ENCODE results near the gene SPAG16. TPM values are rescaled to one million over a fixed set of nuclear protein-coding genes. Genes with fewer than 3 reads are reported as not detected.

The SPAG16 gene
- polyA plus RNA-seq, 2 of the 4 experiments (the other 2 are of a cell fraction) = 19.1 to 27.6 TPM

GRCh38 chr2:213722565-213722964, 438.3 kb downstream of the SPAG16 start:
- TF ChIP-seq, protein P1, sequence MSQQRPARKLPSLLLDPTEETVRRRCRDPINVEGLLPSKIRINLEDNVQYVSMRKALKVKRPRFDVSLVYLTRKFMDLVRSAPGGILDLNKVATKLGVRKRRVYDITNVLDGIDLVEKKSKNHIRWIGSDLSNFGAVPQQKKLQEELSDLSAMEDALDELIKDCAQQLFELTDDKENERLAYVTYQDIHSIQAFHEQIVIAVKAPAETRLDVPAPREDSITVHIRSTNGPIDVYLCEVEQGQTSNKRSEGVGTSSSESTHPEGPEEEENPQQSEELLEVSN (IDR thresholded peaks at IDR 0.05; ENCODE audit: borderline replicate concordance, low read depth) = no peak
- TF ChIP-seq HOXB13 (CRISPR knock-in tag; IDR thresholded peaks at IDR 0.05; ENCODE audit: low read depth) (no peak), HOXB5 (CRISPR knock-in tag; IDR thresholded peaks at IDR 0.05) (no peak), PHF8 (IDR thresholded peaks at IDR 0.05; ENCODE audit: borderline replicate concordance, low read depth) (no peak), REST (IDR thresholded peaks at IDR 0.05) (no peak), NPAS2 (CRISPR knock-in tag; IDR thresholded peaks at IDR 0.05; ENCODE audit: borderline replicate concordance) (no peak), JUNB (IDR thresholded peaks at IDR 0.05) (no peak), EP300 (IDR thresholded peaks at IDR 0.05) (no peak)
- no peak overlapping the region for H3K4me3 ChIP-seq
- H3K9me3 ChIP-seq = no peaks in the 10 kb centered on the region
- H3K4me1 ChIP-seq = no peaks in the 10 kb centered on the region
- ChIA-PET CTCF (no interaction called here), POLR2A (no interaction called here)
- no peak for ATAC-seq
- H3K4me2 ChIP-seq = no peak overlapping the region
- H3K27ac ChIP-seq = no peak overlapping the region
- 50% methylated on average over 1 of the region's 1 CpG for WGBS (ENCODE audit: missing lambda C conversion rate)
- DNase-seq (ENCODE audit: low read depth in 1 of 2, low spot score in 1 of 2) = no peak
- FAIRE-seq = no peak

DNA sequence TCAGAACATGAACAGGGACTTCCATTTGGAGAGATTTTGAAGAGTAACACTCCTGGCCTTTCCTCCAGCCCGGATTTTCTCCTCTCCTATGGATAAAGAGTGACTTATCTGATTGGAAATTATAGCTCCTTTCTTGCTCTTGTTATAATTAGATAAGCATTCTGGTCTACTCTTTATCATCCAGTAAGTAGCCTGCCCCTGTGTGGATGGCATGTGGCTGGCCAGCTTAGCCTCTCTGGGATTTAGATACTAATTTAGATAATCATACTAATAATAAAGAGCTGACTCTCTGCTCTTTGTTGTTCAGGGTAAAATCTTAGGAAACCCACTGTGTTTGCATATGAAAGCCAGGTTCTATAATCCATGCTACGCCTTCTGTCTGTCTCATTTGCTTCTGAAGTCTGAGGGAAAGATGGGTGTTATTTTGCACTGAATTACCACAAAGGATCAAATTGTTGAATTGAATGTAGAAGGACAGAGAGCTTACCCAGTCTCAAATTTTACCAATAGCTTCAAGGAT, 438.8 kb downstream of the SPAG16 start:
- POLR2A ChIA-PET = no interaction called here
- Histone ChIP-seq H3K4me1 (no peaks in the 10 kb centered on the region), H3K27ac (no peak overlapping the region), H3K9me3 (no peaks in the 10 kb centered on the region), H3K4me2 (no peak overlapping the region), H3K4me3 (no peak overlapping the region)
- CTCF ChIA-PET = no interaction called here
- FAIRE-seq = no peak
- no peak for ATAC-seq
- no peak for TF ChIP-seq RFX5 (IDR thresholded peaks at IDR 0.05)
- TF ChIP-seq KDM5A (IDR thresholded peaks at IDR 0.05) = no peak
- no peak for TF ChIP-seq USF2 (IDR thresholded peaks at IDR 0.05)
- TF ChIP-seq ESRRA (IDR thresholded peaks at IDR 0.05; ENCODE audit: borderline replicate concordance, low read length) = no peak
- no peak for TF ChIP-seq MAFK (IDR thresholded peaks at IDR 0.05; ENCODE audit: partially characterized antibody)
- TF ChIP-seq EHMT2 (IDR thresholded peaks at IDR 0.05; ENCODE audit: low read depth) = no peak
- no peak for TF ChIP-seq ATOH8 (CRISPR knock-in tag; IDR thresholded peaks at IDR 0.05; ENCODE audit: low read depth)
- WGBS (ENCODE audit: missing lambda C conversion rate) = 32% methylated on average over 2 of the region's 2 CpGs
- no peak for DNase-seq (ENCODE audit: low read depth in 1 of 2, low spot score in 1 of 2)

GRCh38 chr2:213723707-213724106, 439.4 kb downstream of the SPAG16 start:
- FAIRE-seq = no peak
- TF ChIP-seq MAFK (IDR thresholded peaks at IDR 0.05; ENCODE audit: partially characterized antibody) (peak; percentile 67), JUN (IDR thresholded peaks at IDR 0.05) (no peak)
- ChIA-PET POLR2A (no interaction called here), CTCF (no interaction called here)
- Histone ChIP-seq H3K4me1 (no peaks in the 10 kb centered on the region), H3K4me3 (no peak overlapping the region), H3K27ac (no peak overlapping the region), H3K9me3 (no peaks in the 10 kb centered on the region), H3K4me2 (no peak overlapping the region)
- ATAC-seq = no peak
- 4% methylated on average over 1 of the region's 1 CpG for WGBS (ENCODE audit: missing lambda C conversion rate)
- DNase-seq (ENCODE audit: low read depth in 1 of 2, low spot score in 1 of 2) = no peak

All from A549 (cell line).